Measurements from ENCODE around the gene WDSUB1. TPM values are rescaled to one million over a fixed set of nuclear protein-coding genes. Genes with fewer than 3 reads are reported as not detected.

WDSUB1 gene
- total and polyA plus RNA-seq, 2 experiments from 2014 or later, result 17.7 to 18.6 TPM

DNA sequence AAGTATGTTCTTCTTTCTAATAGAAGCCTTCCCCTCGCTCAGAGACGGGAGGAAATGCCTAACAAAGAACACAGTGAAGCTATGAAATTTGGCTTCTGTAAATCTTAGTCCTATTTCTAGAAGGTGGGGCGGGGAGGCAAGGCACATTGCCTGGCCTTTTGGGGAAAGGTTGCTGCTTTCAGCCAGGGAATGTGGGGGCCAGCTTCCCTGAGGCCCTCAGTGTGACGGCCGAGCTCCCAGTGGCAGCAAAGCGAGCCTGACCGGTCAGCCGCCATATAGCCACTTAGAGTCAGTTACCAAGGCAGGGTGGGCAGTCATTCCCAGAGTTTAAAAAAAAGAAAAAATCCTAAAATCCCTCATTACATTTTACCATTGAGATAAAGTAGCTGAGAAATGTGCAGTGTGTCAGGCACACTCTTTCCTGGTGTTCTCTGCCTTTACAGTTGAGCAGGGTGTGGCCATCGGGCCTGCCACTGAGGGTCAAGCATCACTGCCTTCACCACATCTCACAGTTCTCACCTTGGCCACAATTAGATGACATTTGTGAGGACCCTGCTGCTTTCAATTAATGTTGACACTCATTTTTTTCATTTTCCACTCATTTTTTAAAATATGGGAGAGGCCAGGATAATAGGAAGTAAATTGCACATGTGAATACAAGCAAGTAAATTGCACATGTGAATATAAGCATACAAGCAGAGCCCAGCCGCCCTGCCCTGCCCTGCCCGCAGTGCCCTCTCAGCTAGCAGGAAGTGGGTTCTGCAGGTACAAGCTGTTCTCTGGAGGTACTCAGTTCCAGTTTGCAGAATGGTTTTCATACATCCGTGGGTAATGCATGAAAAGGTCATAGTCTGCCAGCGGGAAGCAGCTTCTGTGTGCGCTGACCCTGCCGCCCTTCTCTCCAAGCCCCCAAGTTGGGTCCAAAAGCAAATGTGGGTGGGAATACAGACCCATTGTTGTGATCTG is 76.9 kb downstream of the WDSUB1 start:
- no peaks in the 10 kb centered on the region for H3K9me3 ChIP-seq (ENCODE audit: low read depth)
- 90% methylated on average over 15 of the region's 15 CpGs for WGBS (ENCODE audit: low lambda C conversion rate, missing lambda C conversion rate)
- no peak overlapping the region for H2AFZ ChIP-seq
- no peaks in the 10 kb centered on the region for H3K79me2 ChIP-seq
- H3K36me3 ChIP-seq (replicated peaks; ENCODE audit: insufficient read depth, low read depth), result no peaks in the 10 kb centered on the region
- TF ChIP-seq EZH2 (IDR thresholded peaks at IDR 0.05; ENCODE audit: borderline replicate concordance), result no peak
- TF ChIP-seq, protein P1, sequence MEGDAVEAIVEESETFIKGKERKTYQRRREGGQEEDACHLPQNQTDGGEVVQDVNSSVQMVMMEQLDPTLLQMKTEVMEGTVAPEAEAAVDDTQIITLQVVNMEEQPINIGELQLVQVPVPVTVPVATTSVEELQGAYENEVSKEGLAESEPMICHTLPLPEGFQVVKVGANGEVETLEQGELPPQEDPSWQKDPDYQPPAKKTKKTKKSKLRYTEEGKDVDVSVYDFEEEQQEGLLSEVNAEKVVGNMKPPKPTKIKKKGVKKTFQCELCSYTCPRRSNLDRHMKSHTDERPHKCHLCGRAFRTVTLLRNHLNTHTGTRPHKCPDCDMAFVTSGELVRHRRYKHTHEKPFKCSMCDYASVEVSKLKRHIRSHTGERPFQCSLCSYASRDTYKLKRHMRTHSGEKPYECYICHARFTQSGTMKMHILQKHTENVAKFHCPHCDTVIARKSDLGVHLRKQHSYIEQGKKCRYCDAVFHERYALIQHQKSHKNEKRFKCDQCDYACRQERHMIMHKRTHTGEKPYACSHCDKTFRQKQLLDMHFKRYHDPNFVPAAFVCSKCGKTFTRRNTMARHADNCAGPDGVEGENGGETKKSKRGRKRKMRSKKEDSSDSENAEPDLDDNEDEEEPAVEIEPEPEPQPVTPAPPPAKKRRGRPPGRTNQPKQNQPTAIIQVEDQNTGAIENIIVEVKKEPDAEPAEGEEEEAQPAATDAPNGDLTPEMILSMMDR (IDR thresholded peaks at IDR 0.05; ENCODE audit: poor library complexity), result no peak
- no peak for TF ChIP-seq EZH2phosphoT487 (IDR thresholded peaks at IDR 0.05; ENCODE audit: low read depth, severe bottlenecking, unreplicated experiment)
- no peak overlapping the region for H3K27ac ChIP-seq
- H3K4me3 ChIP-seq, result no peak overlapping the region
- no peak for DNase-seq (ENCODE audit: low spot score)
- no peak overlapping the region for H3K4me2 ChIP-seq
- H3K4me1 ChIP-seq (ENCODE audit: insufficient read depth), result peaks cover 5% of the 10 kb centered on the region
- no peaks in the 10 kb centered on the region for H3K27me3 ChIP-seq
- H3K9me2 ChIP-seq (replicated peaks; ENCODE audit: insufficient read depth), result no peaks in the 10 kb centered on the region
- no peaks in the 10 kb centered on the region for H4K20me1 ChIP-seq (ENCODE audit: insufficient read depth, poor library complexity, severe bottlenecking)

DNA sequence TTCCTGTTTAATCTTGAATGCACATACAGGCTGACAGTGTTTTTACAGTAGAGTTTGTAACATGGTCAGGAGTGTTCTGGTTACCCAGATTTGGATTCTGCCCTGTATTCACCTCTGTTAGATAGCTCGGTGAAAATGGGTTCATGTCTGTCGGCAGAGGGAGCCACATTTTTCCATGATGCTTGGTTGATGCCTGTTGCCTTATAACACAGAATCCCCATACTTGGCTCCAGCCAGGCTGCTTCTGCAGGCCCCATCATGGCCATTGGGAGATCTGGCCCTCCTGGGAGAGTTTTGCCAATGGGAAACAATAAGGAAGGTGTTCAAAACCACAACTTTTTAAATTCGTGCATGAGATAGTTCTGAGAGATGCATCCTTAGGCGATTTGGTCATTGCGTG is 78.1 kb downstream of the WDSUB1 start:
- Histone ChIP-seq H3K36me3 (replicated peaks; ENCODE audit: insufficient read depth, low read depth) (no peaks in the 10 kb centered on the region), H3K4me3 (no peak overlapping the region), H3K9me3 (ENCODE audit: low read depth) (no peaks in the 10 kb centered on the region), H3K79me2 (no peaks in the 10 kb centered on the region), H3K27me3 (no peaks in the 10 kb centered on the region), H3K27ac (no peak overlapping the region), H4K20me1 (ENCODE audit: insufficient read depth, poor library complexity, severe bottlenecking) (no peaks in the 10 kb centered on the region), H3K4me1 (ENCODE audit: insufficient read depth) (peaks cover 5% of the 10 kb centered on the region), H3K4me2 (no peak overlapping the region), H3K9me2 (replicated peaks; ENCODE audit: insufficient read depth) (no peaks in the 10 kb centered on the region), H2AFZ (no peak overlapping the region)
- no peak for DNase-seq (ENCODE audit: low spot score)
- WGBS (ENCODE audit: low lambda C conversion rate, missing lambda C conversion rate), result 81% methylated on average over 5 of the region's 5 CpGs
- TF ChIP-seq EZH2phosphoT487 (IDR thresholded peaks at IDR 0.05; ENCODE audit: low read depth, severe bottlenecking, unreplicated experiment) (no peak), EZH2 (IDR thresholded peaks at IDR 0.05; ENCODE audit: borderline replicate concordance) (no peak)
- TF ChIP-seq, protein P1 (IDR thresholded peaks at IDR 0.05; ENCODE audit: poor library complexity), result no peak

DNA sequence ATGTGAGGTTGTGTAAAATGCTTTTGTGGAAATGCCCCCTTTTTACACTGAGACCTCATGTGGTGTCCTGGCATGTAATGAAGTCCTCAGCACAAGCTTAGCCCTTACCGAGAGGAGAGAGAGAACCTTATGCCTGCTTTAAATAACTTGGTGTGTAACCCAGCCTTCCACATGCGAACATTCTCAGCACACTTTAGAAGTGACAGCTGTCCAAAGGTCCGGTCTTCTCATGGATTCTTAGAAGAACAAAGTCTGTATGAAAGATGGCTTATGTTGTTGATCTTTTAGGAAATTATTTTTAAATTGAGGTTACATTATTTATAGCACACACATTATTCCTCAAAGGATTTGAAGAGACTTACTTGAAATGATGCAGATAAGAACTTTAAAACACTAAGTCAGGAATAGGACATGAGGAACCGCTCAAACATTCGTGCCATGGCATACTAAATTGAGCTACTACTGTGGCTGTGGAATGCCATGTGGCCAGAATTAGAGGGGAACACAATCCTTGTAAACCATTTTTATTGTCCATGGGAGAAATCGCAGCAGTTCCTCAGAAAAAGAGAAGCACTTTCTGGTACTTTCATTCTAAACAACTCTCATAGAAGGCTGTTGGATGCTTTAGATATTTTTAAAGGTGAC is 79.6 kb downstream of the WDSUB1 start:
- Histone ChIP-seq H3K4me3 (no peak overlapping the region), H3K4me2 (no peak overlapping the region), H2AFZ (no peak overlapping the region), H3K27ac (no peak overlapping the region), H3K9me2 (replicated peaks; ENCODE audit: insufficient read depth) (no peaks in the 10 kb centered on the region), H4K20me1 (ENCODE audit: insufficient read depth, poor library complexity, severe bottlenecking) (no peaks in the 10 kb centered on the region), H3K79me2 (no peaks in the 10 kb centered on the region), H3K9me3 (ENCODE audit: low read depth) (no peaks in the 10 kb centered on the region), H3K4me1 (ENCODE audit: insufficient read depth) (peaks cover 2% of the 10 kb centered on the region), H3K27me3 (no peaks in the 10 kb centered on the region), H3K36me3 (replicated peaks; ENCODE audit: insufficient read depth, low read depth) (no peaks in the 10 kb centered on the region)
- no peak for DNase-seq (ENCODE audit: low spot score)
- 60% methylated on average over 6 of the region's 6 CpGs for WGBS (ENCODE audit: low lambda C conversion rate, missing lambda C conversion rate)
- no peak for TF ChIP-seq EZH2phosphoT487 (IDR thresholded peaks at IDR 0.05; ENCODE audit: low read depth, severe bottlenecking, unreplicated experiment)
- TF ChIP-seq, protein P1 (IDR thresholded peaks at IDR 0.05; ENCODE audit: poor library complexity), result no peak
- TF ChIP-seq EZH2 (IDR thresholded peaks at IDR 0.05; ENCODE audit: borderline replicate concordance), result no peak
